Gastroesophageal sphincter (tissue), 4 donors: Measurements from ENCODE around the gene SDF4. TPM values are rescaled to one million over a fixed set of nuclear protein-coding genes. Genes with fewer than 3 reads are reported as not detected.

Source experiments
- ATAC-seq: fragments of 150-250 bp; one replicate; pipeline ENCODE4 v1.9.1; 2016; ENCODE audit warnings: mild to moderate bottlenecking, moderate library complexity
- H3K27ac ChIP-seq, 4 donors: fragments of 200-600 bp; sonication (generic) in 3 of 4; 1 replicate in 3 of 4; 2 replicates in 1 of 4; pipeline ENCODE4 v1.5.1; 2016 to 2019
- H3K27me3 ChIP-seq: fragments of 200-600 bp; sonication (generic); one replicate; pipeline ENCODE4 v1.5.1; 2019
- H3K36me3 ChIP-seq, 2 donors: fragments of 200-600 bp; sonication (generic); one replicate each; pipeline ENCODE4 v1.5.1; 2019; ENCODE audit warnings: control low read depth in 1 of 2
- H3K4me1 ChIP-seq, 3 donors: fragments of 200-600 bp; sonication (generic); 1 replicate in 2 of 3; 2 replicates in 1 of 3; pipeline ENCODE4 v1.5.1; 2016 to 2019; ENCODE audit warnings: control low read depth in 2 of 3
- H3K4me3 ChIP-seq, 2 donors: fragments of 200-600 bp; sonication (generic); one replicate each; pipeline ENCODE4 v1.5.1; 2019; ENCODE audit warnings: mild to moderate bottlenecking in 1 of 2, moderate library complexity in 1 of 2
- H3K9me3 ChIP-seq, 3 donors: fragments of 200-600 bp; sonication (generic); one replicate each; pipeline ENCODE4 v1.5.1; 2017 to 2019; ENCODE audit warnings: control low read depth in 2 of 3
- CTCF ChIP-seq, 4 experiments: fragments of 200-600 bp in 2 of 4; fragments of 450-650 bp in 2 of 4; sonication (generic) in 1 of 4; IDR thresholded peaks; one replicate each; pipeline ENCODE4 v1.5.1; 2017 to 2019; ENCODE audit warnings: antibody characterized with exemption in 4 of 4, mild to moderate bottlenecking in 2 of 4, moderate library complexity in 2 of 4
- EP300 ChIP-seq: sonication (generic); formaldehyde crosslinking; IDR thresholded peaks from one replicate; pipeline ENCODE4 v1.6.1; 2017; ENCODE audit warnings: antibody characterized with exemption, mild to moderate bottlenecking
- POLR2A ChIP-seq, 2 donors: fragments of 450-650 bp; IDR thresholded peaks; one replicate each; pipeline ENCODE4 v1.6.1; 2017; ENCODE audit warnings: antibody characterized with exemption in 2 of 2, mild to moderate bottlenecking in 2 of 2, moderate library complexity in 1 of 2
- POLR2AphosphoS5 ChIP-seq: sonication (generic); formaldehyde crosslinking; IDR thresholded peaks from one replicate; pipeline ENCODE4 v1.6.1; 2017; ENCODE audit warnings: antibody characterized with exemption
- WGBS, 2 donors: methylation state at CpG; one replicate each; pipeline ENCODE4 v1.1.5; 2018; ENCODE audit warnings: low coverage in 1 of 2; 5-methylcytosine and 5-hydroxymethylcytosine counted together
- total RNA-seq, 4 donors: library from RNA; depleted of rRNA; stranded (reverse); fragments of >200 nt; gene quantifications; one replicate each; pipeline ENCODE4 v1.1.0, GENCODE V29; 2016

SDF4 gene
- total RNA-seq, 4 donors from 2014 or later: 84.2 to 115 (median 93.9) TPM

- Histone ChIP-seq H3K27ac (no peak within 1 kb of the TSS), H3K4me3 (peak within 1 kb of the TSS in 1 of 2 donors; percentile 30), H3K27me3 (peaks cover 69% of the 10 kb centered on the region), H3K9me3 (no peaks in the 10 kb centered on the region), H3K4me1 (peaks cover 0 to 32% (median 6%) of the 10 kb centered on the region in 3 donors), H3K36me3 (no peaks in the 10 kb centered on the region)
- no CpG with 5 or more reads among the region's 49 CpGs for WGBS, 2 donors
- no peak for TF ChIP-seq POLR2A (IDR thresholded peaks at IDR 0.05)
- TF ChIP-seq EP300: no peak
- no peak for TF ChIP-seq POLR2AphosphoS5
- TF ChIP-seq CTCF (IDR thresholded peaks at IDR 0.05): no peak
- ATAC-seq: no peak
Observed at GRCh38 chr1:1206376-1206965, 25.3 kb downstream of the SDF4 start, which contains the start of gene TNFRSF18. Gene TNFRSF18, minus strand, starts transcription at chr1:1206592. Its CDS starts 21 bp downstream, at chr1:1206571.

GRCh38 chr1:1205769-1206375 is 25.9 kb downstream of the SDF4 start:
- H3K9me3 ChIP-seq: no peaks in the 10 kb centered on the region
- H3K36me3 ChIP-seq: no peaks in the 10 kb centered on the region
- no CpG with 5 or more reads among the region's 31 CpGs for WGBS, 2 donors
- H3K4me3 ChIP-seq: peak overlapping the region in 1 of 2 donors; percentile 30
- H3K27me3 ChIP-seq: peaks cover 75% of the 10 kb centered on the region
- H3K4me1 ChIP-seq: peaks cover 0 to 38% (median 6%) of the 10 kb centered on the region in 3 donors
- TF ChIP-seq POLR2AphosphoS5 (no peak), EP300 (no peak), CTCF (IDR thresholded peaks at IDR 0.05) (no peak), POLR2A (IDR thresholded peaks at IDR 0.05) (no peak)
- H3K27ac ChIP-seq: no peak overlapping the region
- ATAC-seq: no peak

- ATAC-seq: no peak
- no CpG with 5 or more reads among the region's 19 CpGs for WGBS, 2 donors
- H3K27me3 ChIP-seq: peaks cover 82% of the 10 kb centered on the region
Observed at GRCh38 chr1:1204998-1205768, 26.6 kb downstream of the SDF4 start.

GRCh38 chr1:1204425-1204920 is 27.3 kb downstream of the SDF4 start:
- H3K27me3 ChIP-seq: peaks cover 89% of the 10 kb centered on the region
- no CpG with 5 or more reads among the region's 8 CpGs for WGBS, 2 donors

More at GRCh38 chr1:1204998-1205768, 26.6 kb downstream of the SDF4 start:
- H3K4me1 ChIP-seq: peaks cover 0 to 42% (median 6%) of the 10 kb centered on the region in 3 donors
- H3K27ac ChIP-seq: no peak overlapping the region
- H3K4me3 ChIP-seq: no peak overlapping the region
- no peak for TF ChIP-seq EP300
- no peak for TF ChIP-seq CTCF (IDR thresholded peaks at IDR 0.05)
- no peak for TF ChIP-seq POLR2AphosphoS5
- TF ChIP-seq POLR2A (IDR thresholded peaks at IDR 0.05): no peak
- no peaks in the 10 kb centered on the region for H3K36me3 ChIP-seq
- H3K9me3 ChIP-seq: no peaks in the 10 kb centered on the region

More at GRCh38 chr1:1204425-1204920, 27.3 kb downstream of the SDF4 start:
- ATAC-seq: no peak
- H3K27ac ChIP-seq: no peak overlapping the region
- no peaks in the 10 kb centered on the region for H3K36me3 ChIP-seq
- no peaks in the 10 kb centered on the region for H3K9me3 ChIP-seq
- no peak overlapping the region for H3K4me3 ChIP-seq
- H3K4me1 ChIP-seq: peaks cover 0 to 42% (median 6%) of the 10 kb centered on the region in 3 donors
- TF ChIP-seq POLR2A (IDR thresholded peaks at IDR 0.05): no peak
- no peak for TF ChIP-seq CTCF (IDR thresholded peaks at IDR 0.05)
- TF ChIP-seq POLR2AphosphoS5: no peak
- TF ChIP-seq EP300: no peak
